ENCODE data around the gene TNS4. TPM values are rescaled to one million over a fixed set of nuclear protein-coding genes. Genes with fewer than 3 reads are reported as not detected.
"Not testable (repeated sequence)": the region's sequence is repeated elsewhere in the genome, so short reads cannot be mapped to it uniquely, and the experiment has no call there.

TNS4 gene
- total RNA-seq, 1 donor from 2014 or later: 0.78 TPM

GRCh38 chr17:40547079-40547784 is 45.8 kb upstream of the TNS4 start:
- H3K36me3 ChIP-seq: no peaks in the 10 kb centered on the region
- peak overlapping the region; percentile 83 for H3K27ac ChIP-seq
- H3K4me1 ChIP-seq: peaks cover 56% of the 10 kb centered on the region
- DNase-seq (peak; percentile 55), ATAC-seq (no peak)
- no peaks in the 10 kb centered on the region for H3K27me3 ChIP-seq
- no peak for TF ChIP-seq CTCF (IDR thresholded peaks at IDR 0.05)
- intact Hi-C loops (cut with DNase I): no loop called here
- H3K9me3 ChIP-seq: no peaks in the 10 kb centered on the region
- no peak overlapping the region for H3K4me3 ChIP-seq

GRCh38 chr17:40546497-40546896 is 45.1 kb upstream of the TNS4 start:
- H3K27me3 ChIP-seq; ATAC-seq; H3K27ac ChIP-seq; H3K4me3 ChIP-seq; H3K9me3 ChIP-seq; H3K36me3 ChIP-seq; DNase-seq; intact Hi-C loops (cut with DNase I): not testable (repeated sequence)
- peaks cover 57% of the 10 kb centered on the region for H3K4me1 ChIP-seq

GRCh38 chr17:40545660-40546059 is 44.2 kb upstream of the TNS4 start:
- Histone ChIP-seq H3K4me1 (peaks cover 58% of the 10 kb centered on the region), H3K27ac (no peak overlapping the region)
- no peak for ATAC-seq

GRCh38 chr17:40542558-40543411 is 41.4 kb upstream of the TNS4 start:
- intact Hi-C loops (cut with DNase I): no loop called here
- H3K36me3 ChIP-seq: no peaks in the 10 kb centered on the region
- H3K27ac ChIP-seq: peak overlapping the region; percentile 89
- no peak for TF ChIP-seq CTCF (IDR thresholded peaks at IDR 0.05)
- H3K27me3 ChIP-seq: no peaks in the 10 kb centered on the region
- peak; percentile 47 for ATAC-seq
- H3K4me3 ChIP-seq: no peak overlapping the region
- H3K9me3 ChIP-seq: no peaks in the 10 kb centered on the region
- DNase-seq: peak; percentile 65
- peaks cover 56% of the 10 kb centered on the region for H3K4me1 ChIP-seq

More at GRCh38 chr17:40545660-40546059, 44.2 kb upstream of the TNS4 start:
- H3K4me3 ChIP-seq: no peak overlapping the region
- no peaks in the 10 kb centered on the region for H3K36me3 ChIP-seq
- no peaks in the 10 kb centered on the region for H3K27me3 ChIP-seq
- H3K9me3 ChIP-seq: no peaks in the 10 kb centered on the region
- no peak for TF ChIP-seq CTCF (IDR thresholded peaks at IDR 0.05)
- peak; percentile 46 for DNase-seq
- intact Hi-C loops (cut with DNase I): no loop called here

- ATAC-seq (peak; percentile 7), DNase-seq (peak; percentile 58)
- Histone ChIP-seq H3K36me3 (no peaks in the 10 kb centered on the region), H3K27ac (peak overlapping the region; percentile 89), H3K4me3 (no peak overlapping the region), H3K27me3 (no peaks in the 10 kb centered on the region), H3K4me1 (peaks cover 58% of the 10 kb centered on the region), H3K9me3 (no peaks in the 10 kb centered on the region)
- no peak for TF ChIP-seq CTCF (IDR thresholded peaks at IDR 0.05)
- intact Hi-C loops (cut with DNase I): no loop called here
These were observed 40.6 kb upstream of the TNS4 start for GRCh38 chr17:40541873-40542557.
